ENCODE results near the gene CFAP58.

CFAP58 gene

GRCh38 chr10:104353325-104354048, at the start of gene CFAP58:
CFAP58 (plus strand) TSS chr10:104353833; CDS start chr10:104353898, 65 bp downstream.
- DNase-seq (ENCODE audit: low read depth, low spot score), result no peak

DNA sequence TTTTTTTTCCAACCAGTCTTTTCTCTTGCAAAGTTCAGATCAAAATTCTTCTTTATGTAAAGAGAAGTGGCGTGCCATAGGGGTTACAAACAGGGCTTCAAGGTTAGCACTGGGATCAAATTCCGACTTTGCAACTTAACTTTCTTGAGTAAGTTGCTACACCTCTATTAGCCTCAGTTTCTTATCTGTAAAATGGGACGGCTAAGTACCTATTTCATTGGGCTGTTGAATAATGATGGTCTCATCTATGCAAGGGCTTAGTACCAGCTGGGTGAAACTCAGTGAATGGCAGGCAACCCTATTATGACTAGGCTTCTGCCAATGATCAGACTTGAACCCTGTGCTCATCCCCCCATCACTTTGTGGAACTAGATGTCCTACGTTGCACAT, 49.3 kb upstream of the CFAP58 start:
- DNase-seq (ENCODE audit: low read depth, low spot score), result no peak

DNA sequence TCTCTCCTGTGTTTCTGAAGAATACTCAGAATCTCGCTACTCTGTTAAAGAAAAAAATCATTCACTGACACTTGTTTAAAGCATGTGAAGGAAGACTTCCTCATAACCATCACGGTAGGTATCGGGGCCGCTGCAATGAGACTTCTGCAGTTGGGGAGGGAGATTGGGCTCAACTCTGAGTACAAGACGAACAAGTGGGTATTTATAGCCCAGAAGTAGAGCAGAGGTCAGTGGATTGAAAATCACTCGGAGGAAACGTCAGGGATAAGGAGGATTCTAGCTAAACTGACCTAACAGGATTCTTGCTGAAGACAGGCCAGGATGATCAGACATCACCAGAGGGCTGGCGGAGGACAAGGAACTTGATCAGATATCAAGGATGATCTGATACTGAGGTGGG, 48.7 kb upstream of the CFAP58 start:
- DNase-seq (ENCODE audit: low read depth, low spot score), result no peak

- no peak for DNase-seq (ENCODE audit: low read depth, low spot score)
These were observed 46.7 kb upstream of the CFAP58 start for GRCh38 chr10:104306897-104307296.

- no peak for DNase-seq (ENCODE audit: low read depth, low spot score)
These were observed 45.8 kb upstream of the CFAP58 start for GRCh38 chr10:104307576-104308438.

- DNase-seq (ENCODE audit: low read depth, low spot score), result no peak
These were observed 45.2 kb upstream of the CFAP58 start for GRCh38 chr10:104308439-104308903.

- DNase-seq (ENCODE audit: low read depth, low spot score), result peak; percentile 77
These were observed 43.4 kb upstream of the CFAP58 start for GRCh38 chr10:104309980-104310978.

DNA sequence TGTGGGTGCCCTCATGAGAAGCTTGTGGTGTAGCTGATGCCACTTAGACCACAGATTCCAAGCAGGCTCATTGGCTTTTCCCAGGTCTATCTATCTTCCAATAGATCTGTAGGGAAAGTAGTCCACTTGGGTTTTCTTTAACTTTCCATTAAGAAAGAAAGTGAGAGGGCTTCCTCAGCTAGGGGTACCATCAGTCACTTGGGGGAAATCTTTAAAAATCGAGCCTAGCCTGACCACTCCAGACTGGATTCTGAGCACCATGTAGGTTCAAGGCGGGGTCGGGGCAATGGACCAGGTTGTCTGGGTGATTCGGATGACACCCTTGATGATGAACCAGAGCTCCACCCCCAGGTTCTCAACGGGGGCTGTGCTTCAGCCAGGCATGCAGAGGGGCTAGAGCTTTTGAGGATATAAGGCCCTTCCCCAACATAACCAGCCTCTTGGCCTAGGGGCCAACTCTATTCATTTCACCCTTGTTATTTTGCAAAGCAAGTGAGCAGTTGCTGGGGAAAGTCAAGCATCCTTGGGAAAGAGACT, 42.4 kb upstream of the CFAP58 start:
- no peak for DNase-seq (ENCODE audit: low read depth, low spot score)

- no peak for DNase-seq (ENCODE audit: low read depth, low spot score)
These were observed 38.8 kb upstream of the CFAP58 start for GRCh38 chr10:104314591-104315485.

- no peak for DNase-seq (ENCODE audit: low read depth, low spot score)
These were observed 38.1 kb upstream of the CFAP58 start for GRCh38 chr10:104315486-104315921.

- DNase-seq (ENCODE audit: low read depth, low spot score), result no peak
These were observed 37.1 kb upstream of the CFAP58 start for GRCh38 chr10:104316321-104317099.

DNA sequence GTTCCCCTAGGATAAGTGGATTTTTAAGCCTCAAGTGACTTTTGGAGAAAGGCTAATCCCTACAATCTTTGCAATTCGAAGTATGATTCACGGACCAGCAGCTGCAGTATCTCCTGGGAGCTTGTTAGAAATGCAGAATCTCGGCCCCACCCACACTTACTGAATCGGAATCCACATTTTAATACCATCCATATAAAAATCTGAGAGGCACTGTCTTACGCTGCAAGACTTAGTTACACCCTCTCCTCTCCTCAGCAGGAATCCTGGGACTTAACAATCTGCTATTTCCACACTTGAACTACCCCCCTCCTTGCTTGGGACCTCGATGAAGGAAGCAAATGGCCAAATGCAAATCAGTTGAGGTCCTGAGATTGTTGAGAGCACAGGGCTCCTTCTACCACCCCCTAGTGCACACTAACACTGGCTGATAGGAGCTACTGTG, 36.3 kb upstream of the CFAP58 start:
- no peak for DNase-seq (ENCODE audit: low read depth, low spot score)

DNA sequence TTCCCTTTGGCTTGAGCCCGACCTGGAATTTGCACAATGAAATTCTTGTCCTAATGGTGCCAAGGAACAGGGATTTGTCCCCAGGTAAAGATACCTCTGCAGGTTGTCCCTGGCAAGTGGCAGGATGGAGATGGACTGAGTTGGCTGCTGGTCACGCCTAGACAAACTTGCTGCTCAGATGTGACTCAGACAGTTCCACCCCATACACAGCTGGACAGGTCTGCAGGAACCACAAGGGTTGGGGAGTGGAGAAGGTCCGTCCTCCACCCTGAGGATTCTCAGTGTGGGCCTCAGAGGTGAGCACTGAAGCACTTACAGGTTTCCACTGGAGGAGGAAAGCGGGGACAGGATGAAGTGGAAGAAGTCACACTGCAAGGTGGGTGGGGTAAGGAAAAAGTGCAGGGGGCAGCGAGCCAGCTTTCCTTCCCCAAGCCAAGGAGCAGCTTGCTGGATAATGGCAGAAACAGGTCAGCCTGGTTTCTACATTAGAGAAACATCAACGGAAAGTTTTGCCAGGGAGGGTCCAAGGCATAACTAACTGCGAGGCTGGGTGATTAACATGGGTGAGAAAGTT, 35.8 kb upstream of the CFAP58 start:
- DNase-seq (ENCODE audit: low read depth, low spot score), result no peak

DNA sequence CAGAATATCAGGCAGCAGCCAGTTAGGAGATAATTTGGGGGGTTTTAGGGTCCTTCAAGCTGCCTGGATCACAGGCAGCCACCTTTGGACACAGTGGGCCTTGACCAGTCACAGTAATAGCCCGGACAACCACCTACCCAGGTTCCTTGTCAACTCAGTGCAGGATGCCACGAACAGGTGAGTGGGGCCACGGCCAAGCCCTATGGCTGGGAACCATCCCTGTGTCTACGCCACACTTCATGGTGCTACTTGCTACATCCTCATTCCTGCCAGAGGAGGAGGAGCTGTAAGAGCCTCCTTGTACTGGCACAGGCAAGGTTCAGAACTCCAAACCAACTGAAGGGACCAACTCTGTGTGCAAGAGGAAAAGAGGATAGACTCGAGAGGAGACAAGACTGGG, 35.3 kb upstream of the CFAP58 start:
- DNase-seq (ENCODE audit: low read depth, low spot score), result no peak

DNA sequence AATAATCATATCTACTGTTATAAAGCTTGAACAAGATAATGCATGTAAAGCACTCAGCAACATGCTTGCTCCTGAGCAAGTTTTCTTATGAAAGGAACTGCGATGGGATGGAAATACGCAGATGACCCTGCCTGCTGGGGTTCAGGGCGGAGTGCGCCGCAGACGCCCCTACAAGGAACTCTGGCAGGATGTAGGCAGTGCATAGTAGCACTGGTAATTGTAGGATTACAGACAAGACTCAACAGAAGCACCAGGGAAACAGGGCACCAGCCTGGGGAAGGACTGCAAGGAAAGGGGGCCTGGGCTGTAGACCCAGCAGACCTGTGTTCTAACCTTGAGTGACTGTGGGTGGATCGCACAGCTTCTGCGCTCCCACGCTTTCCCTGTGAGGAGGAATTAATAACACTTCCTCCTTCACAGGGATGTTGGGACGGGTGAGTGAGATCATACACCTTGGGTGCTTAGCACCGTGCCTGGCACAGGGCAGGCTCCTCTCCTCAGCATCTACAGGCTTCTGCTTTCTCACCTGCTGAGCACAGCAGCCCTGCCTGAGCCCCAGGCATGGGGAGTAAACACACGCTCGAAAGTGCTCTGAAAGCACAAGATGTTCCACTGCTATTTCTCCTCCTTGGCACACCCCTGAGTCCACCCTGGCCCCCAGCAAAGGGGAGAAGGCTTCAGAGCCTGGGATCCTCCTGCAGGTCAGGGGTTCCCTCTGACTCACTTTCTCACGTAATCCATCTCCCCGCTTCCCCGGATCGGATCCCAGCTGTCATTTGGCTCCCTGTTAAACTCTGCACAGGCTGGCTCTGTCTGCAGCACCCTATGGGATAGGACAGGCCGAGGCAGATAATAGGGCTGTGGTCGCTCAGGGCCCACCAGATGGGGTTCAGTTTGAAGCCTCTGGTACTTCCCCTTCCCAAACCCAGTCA, 34.6 kb upstream of the CFAP58 start:
- peak; percentile 86 for DNase-seq (ENCODE audit: low read depth, low spot score)

- DNase-seq (ENCODE audit: low read depth, low spot score), result no peak
These were observed 32.4 kb upstream of the CFAP58 start for GRCh38 chr10:104321226-104321625.

GRCh38 chr10:104321725-104322415, 31.8 kb upstream of the CFAP58 start:
- DNase-seq (ENCODE audit: low read depth, low spot score), result no peak
